NCI-H128 (cell line): Measurements from ENCODE around the gene ABCB7.
A peak's percentile ranks its signal among the peaks of the same experiment; 100 is the strongest.
"Not testable (repeated sequence)": the region's sequence is repeated elsewhere in the genome, so short reads cannot be mapped to it uniquely, and the experiment has no call there.

Experiments
- DNase-seq: peaks from one replicate; lab custom pipeline; 2025; ENCODE audit not compliant: unreplicated experiment; lab: John Stamatoyannopoulos, UW

ABCB7 gene

DNA sequence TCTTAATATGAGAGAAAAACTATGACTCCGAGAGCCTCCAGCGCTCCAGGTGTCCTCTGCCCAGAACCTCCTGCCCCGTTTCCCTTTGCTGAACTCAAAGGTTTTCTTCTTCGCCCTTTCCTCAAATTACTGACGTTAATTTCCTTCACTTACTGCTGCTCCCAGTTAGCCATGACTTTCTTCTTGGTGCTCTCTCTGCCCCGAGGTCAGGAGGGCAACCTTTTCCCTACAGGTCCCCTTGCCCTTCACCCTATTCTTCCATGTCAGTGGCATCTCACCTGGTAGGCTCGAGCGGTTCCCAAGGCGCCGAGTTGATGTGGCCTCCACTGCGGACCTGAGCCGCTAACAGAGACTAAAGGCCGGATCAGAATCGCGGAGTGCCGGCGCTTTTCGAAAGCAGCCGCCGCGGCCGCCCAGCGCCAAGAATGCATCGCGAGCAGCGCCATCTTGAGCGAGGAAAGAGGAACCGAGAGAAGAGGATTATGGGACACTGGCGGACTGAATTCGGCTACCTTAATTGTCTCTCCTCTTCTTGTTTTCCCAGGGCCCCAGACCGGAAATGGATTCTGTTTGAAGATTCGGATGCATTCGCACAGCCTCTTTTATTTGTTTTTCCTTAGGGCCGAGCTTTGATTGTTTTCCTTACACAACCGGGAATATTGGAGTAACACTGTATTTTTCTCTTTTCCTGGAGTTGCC is at the start of gene ABCB7:
Gene ABCB7, minus strand, starts transcription at position 457 of the 699 bp plus-strand sequence. Its CDS starts 11 bp downstream, at position 446.
- peak; percentile 76 for DNase-seq

DNA sequence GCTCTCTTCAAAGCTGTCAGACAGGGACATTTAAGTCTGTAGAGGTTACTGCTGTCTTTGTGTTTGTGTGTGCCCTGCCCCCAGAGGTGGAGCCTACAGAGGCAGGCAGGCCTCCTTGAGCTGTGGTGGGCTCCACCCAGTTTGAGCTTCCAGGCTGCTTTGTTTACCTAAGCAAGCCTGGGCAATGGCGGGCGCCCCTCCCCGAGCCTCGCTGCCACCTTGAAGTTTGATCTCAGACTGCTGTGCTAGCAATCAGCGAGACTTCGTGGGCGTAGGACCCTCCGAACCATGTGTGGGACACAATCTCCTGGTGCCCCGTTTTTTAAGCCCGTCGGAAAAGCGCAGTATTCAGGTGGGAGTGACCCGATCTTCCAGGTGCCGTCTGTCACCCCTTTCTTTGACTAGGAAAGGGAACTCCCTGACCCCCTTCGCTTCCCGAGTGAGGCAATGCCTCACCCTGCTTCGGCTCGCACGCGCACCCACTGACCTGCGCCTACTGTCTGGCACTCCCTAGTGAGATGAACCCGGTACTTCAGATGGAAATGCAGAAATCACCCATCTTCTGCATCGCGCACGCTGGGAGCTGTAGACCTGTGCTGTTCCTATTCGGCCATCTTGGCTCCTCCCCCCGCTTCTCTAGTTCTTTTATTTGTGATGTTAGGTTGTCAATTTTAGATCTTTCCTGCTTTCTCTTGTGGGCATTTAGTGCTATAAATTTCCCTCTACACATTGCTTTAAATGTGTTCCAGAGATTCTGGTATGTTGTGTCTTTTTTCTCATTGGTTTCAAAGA is 32.5 kb upstream of the ABCB7 start:
- DNase-seq, result not testable (repeated sequence)

DNA sequence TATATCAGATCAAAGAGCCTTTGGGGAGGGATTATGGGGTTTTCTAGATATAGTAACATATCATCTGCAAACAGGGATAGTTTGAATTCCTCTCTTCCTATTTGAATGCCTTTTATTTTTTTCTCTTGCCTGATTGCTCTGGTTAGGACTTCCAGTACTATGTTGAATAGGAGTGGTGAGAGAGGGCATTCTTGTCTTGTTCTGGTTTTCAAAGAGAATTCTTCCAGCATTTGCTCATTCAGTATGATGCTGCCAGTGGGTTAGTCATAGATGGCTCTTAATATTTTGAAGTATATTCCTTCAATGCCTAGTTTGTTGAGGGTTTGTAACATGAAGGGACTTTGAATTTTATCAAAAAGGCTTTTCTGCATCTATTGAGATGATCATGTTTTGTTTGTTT is 25.6 kb upstream of the ABCB7 start:
- no peak for DNase-seq

DNA sequence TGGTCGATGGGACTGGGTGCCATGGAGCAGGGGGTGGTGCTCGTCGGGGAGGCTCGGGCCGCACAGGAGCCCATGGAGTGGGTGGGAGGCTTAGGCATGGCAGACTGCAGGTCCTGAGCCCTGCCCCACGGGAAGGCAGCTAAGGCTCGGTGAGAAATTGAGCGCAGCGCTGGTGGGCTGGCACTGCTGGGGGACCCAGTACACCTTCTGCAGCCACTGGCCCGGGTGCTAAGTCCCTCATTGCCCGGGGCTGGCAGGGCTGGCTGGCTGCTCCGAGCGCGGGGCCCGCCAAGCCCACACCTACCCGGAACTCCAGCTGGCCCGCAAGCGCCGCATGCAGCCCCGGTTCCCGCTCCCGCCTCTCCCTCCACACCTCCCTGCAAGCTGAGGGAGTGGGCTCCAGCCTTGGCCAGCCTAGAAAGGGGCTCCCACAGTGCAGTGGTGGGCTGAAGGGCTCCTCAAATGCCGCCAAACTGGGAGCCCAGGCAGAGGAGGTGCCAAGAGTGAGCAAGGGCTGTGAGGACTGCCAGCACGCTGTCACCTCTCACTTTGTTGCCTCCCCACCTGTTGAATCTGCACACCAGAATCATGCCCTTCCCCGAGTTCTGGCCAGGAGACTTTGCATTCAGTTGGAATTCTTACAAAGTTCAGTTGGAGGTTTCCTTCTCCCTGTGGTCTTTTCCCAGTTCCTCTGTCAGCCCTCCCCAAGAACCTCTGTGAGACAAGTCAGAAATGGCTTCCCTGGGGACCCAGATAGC is 23.6 kb upstream of the ABCB7 start:
- not testable (repeated sequence) for DNase-seq

DNA sequence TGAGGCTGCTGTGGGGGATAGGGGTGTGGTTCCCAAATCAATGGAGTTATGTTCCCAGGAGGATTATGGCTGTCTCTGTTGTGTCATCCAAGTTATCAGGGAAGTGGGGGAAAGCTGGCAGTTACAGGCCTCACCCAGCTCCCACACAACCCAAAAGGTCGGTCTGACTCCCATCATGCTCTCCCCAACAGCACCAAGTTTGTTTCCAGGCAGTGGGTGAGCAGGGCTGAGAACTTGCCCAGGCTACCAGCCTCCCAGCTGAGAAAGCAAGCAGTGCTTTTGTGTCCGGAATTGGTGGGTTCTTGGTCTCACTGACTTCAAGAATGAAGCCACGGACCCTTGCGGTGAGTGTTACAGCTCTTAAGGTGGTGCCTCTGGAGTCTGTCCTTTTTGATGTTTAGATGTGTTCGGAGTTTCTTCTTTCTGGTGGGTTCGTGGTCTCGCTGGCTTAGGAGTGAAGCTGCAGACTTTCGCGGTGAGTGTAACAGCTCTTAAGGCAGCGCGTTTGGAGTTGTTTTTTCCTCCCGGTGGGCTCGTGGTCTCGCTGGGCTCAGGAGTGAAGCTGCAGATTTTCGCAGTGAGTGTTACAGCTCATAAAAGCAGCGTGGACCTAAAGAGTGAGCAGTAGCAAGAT is 16.3 kb upstream of the ABCB7 start:
- DNase-seq, result not testable (repeated sequence)

DNA sequence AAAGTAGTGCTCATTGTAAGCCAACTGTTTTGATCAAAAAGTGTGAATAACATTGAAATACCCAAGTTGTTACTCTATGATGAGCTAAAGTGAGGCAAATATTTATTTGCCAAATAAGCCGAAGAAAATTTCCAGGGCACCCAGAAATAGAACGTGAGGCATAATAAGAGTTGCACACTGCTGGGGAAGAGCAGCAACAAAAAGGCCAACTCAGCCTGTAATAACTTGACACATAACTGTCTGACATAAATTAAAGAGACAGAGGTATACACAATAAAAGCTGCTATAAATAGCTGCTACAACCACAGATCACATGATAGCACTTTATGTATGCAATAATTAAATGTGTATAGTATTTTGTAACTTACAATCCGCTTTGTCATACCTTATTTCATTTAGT is 2.0 kb upstream of the ABCB7 start:
- DNase-seq, result no peak

DNA sequence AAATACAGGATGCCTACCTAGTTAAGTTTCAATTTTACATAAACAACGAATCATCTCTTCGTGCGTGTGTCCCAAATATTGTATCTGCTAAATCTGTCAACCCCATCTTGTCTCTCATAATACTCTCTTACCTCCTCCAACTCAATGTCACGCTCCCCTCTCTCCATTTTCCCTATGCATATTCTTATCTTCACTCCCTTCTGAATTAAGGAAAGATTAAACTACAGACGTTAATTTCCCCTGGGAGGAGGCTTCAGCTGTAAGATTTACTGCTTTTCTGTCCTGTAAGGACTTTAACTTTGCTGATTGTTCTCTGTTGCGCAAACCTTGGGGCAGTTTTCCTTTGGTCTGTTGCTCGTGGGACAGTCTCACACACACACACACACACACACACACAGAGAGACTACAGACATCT is 455 bp upstream of the ABCB7 start:
- DNase-seq, result no peak

DNA sequence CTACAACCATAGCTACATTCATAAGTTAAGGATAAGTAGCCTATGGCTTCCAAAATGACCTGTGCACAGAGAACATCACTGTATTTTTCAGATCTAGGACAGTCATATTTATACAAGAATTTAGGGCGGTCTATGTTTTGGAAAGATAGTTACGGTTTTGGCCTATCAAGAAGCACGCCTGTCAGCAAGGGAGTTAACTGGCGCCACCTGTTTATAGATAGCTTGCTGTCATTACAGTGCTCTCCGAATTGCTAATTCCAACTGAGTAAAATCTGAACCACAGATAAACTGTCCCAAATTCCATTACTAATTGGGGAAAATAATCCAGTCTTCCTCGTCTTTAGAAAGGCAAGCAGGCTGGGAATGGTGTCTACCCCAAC is 646 bp downstream of the ABCB7 start:
- DNase-seq, result no peak

DNA sequence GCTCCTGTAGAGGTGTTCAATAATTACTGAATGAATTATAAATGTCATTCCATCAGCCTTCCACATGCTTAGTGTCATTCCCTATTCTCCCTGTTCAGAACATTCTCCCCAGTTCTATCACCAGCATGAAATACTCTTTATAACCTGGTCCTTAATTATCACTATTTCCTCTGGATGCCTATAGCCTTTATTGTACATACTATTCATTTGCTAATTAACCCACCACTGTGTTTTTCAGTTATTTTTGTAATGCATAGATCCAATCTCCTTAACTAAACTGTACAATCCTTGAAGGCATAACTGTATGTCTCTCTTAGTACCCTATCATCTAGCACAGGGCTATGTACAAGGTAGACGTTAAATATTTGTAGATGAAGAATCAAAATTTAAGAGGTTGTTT is 1.2 kb downstream of the ABCB7 start:
- DNase-seq, result no peak

DNA sequence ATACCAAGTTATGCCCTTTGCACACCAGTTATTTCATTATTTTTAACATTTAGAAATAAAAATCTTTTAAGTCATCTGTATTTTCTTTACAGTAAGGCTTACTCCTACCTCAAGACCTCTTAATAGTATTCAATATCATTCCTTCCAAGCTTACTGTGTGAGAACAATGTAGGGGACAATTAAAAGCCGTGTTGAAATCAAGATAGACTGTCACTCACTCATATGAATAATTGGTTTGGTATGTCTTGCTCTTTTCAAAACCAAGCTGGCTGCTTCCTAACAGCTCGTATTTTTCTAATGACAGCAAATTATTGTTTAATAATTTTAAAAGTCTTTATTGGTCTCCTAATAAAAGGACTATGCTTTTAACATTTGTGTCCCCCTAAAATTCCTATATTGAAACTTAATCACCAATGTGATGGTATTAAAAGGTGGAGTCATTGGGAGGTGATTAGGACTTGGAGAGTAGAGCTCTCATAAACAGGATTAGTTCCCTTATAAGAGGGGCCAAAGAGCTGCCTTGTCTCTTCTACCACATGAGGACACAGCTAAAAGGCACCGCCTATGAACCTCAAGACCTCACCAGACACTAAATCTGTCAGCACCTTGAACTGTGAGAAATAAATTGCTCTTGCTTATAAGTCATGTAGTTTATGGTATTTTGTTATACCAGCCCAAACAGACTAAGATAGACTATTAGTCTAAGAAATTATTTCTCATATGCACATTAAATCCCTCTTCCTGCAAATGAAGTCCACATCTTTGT is 4.1 kb downstream of the ABCB7 start:
- DNase-seq, result no peak

DNA sequence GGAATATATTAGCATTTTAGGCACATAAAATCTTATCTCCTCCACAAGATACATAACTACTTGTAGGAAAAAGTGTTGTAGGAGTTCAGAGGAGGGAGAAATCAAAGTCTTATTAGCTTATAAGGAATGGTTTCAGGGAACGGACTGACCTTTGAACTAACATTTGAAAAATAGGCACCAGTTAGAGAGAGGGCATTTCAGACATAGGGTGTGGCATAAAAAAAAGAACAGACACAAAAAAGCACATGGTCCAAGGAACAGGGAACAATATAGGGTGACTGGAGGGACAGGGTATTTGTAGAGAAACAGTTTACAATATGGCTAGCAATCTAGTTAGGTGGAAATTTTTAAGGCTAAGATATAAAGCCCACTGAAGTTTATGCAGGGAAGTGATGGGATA is 6.4 kb downstream of the ABCB7 start:
- no peak for DNase-seq

DNA sequence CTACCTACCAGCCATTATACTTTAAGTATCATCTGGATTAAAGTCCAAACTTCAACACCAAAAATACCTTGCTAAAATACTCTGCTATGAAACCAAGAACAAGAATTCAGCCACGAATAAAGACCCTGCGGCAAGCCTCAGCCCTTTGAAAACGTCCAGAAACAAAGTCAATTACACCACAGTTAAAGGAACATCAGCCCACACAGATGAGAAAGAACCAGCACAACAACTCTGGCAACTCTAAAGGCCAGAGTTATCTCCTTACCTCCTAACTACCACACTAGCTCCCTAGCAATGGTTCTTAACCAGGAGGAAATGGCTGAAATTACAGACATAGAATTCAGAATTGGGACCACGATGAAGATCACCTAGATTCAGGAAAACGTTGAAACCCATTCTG is 23.4 kb downstream of the ABCB7 start:
- no peak for DNase-seq

DNA sequence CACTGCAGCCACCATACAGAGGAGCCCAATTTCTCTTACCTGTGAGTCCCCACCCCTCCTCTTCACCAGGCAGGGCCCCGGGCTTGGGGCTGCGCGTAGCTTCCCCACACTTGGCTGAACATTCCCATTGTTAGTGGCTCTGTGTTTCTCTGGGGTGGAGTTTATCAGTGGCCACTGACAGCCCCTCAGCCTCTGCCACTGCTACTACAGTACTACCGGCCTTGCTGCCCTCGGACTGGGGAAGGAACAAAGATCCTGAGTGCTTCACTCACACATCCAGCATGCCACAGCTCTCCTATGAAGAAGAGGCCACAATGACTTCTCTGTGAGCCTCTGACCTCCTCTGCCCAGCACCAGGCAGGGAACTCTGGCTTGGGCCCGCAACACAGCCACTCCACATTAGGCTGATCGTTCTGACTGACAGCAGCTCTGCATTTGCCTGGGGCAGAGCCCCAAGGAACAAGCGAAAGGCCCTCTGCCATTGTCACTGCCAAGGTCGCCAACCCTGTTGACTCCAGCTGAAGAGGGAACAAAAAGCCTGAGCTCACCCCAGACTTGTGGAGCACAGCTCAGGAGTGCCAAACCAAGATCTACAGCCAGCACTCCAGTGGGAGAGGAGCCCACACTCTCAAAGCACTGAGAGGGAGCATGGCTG is 24.0 kb downstream of the ABCB7 start:
- no peak for DNase-seq

DNA sequence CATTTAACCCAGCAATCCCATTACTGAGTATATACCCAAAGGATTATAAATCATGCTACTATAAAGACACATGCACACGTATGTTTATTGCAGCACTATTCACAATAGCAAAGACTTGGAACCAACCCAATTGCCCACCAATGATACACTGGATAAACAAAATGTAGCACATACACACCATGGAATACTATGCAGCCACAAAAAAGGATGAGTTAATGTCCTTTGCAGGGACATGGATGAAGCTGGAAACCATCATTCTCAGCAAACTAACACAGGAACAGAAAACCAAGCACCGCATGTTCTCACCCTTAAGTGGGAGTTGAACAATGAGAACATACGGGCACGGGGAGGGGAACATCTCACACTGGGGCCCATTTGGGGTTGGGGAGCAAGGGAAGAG is 27.0 kb downstream of the ABCB7 start:
- DNase-seq, result not testable (repeated sequence)

DNA sequence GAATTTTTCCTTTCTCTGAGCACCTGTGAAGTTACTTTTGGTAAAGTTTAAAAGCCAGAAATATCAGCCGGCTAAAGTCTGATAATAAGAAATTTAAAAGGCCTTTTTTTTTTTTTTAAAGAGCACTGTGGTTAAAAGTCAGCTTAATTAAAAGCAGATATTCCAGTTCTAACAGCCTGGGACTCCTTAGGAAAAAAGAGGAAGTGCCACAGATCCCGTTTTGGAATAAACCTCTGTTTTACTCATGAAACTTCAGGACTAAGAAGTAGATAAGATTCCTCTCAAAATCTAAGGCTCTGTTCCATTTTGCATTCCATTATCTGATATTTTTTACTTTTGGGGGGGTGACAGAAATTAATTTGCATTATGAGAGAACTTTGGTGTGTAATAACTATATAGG is 37.8 kb downstream of the ABCB7 start:
- no peak for DNase-seq

DNA sequence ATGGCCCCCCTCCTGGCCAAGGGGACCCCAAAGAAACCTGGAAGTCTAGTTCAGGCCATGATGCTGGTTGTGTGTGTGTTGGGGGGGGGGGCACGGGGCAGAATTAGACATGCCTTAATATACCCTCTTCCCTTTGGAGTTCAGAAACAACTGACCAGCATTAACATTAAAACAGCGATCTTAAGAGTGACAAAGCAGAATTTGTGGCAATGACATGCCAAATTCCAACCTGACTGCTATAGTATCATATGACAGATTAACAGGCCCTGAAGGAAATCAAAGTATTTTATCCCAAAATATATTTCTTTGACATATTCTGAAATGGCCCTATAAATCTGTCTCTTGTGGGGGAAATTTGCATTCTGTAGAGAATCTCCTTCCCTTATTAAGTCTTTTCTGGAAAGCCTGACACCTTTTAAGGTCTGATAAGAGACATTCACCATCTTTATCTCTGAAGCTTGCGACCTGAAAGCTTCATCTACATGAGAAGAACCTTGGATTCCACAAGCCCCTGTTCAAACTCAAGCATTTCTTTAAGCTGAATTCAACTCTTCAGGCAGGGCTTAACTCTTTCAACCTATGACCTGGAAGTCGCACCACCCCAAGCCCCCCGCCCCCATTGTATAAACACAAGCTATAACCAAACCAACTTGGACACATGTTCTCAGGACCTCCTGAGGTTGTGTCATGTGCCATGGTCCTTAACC is 40.2 kb downstream of the ABCB7 start:
- DNase-seq, result no peak

DNA sequence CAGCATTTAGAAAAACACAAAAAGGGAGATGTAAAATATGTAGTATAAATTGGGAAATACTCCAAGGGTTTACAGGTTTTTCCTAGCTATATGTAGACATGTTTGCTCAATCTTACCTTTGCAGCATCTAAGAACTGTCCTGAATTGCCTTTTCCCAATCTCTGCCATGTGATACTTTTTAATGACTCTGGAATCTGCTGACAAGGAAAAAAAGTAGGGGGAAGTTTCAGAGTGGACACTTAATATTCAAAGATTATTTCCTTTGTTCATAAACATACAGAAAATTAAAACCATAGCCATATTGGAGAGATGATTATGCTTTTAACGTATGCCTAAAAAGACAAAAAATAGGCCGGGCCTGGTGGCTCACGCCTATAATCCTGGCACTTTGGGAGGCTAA is 41.4 kb downstream of the ABCB7 start:
- no peak for DNase-seq

DNA sequence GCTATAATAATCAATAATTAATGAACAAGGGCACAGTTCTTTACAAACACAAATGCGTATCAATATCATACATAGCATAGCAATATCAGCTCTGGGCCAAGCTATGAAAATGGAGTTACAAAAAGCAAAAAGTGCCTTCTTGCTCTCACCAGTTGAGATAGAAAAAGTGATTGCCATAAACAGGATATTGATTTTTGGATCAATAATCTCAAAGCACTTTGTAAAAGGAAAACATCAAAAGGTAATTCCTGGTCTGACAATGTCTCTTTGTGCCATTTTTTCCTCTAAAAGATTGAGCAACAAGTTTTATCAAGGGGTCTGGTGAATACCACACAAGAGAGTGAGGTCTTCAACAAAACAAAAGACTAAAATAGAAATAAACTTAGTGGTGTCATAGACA is 42.4 kb downstream of the ABCB7 start:
- DNase-seq, result no peak

DNA sequence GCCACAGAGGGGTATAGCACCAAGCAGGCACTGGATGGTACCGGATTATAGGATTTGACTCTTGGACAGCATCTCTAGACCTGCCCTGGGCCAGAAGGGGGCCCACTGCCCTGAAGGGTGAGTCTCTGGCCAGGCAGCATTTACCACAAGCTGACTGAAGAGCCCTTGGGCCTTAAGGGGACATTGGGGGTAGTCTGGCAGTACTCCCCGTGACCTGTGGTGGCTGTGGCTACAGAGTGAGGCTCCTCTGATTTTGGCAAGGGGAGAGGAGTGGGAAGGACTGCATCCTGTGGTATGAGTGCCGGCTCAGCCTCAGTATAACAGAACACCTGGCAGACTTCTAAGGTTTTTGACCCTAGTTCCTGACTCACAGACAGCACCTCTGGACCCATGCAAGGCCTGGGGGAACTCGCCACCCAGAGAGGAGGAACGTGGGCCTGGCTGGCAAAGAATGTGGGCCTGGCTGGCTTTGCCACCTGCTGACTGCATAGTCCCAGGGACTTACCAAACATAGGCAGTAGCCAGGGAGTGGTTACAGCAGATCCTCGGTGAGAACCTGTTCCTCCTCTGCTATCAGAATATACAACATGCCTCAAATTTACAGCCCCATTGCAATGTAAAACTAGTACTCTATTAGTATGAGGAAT is 48.1 kb downstream of the ABCB7 start:
- DNase-seq, result no peak
